Ascending aorta (tissue), 2 donors: ENCODE measurements around the gene AMPD3. TPM values are rescaled to one million over a fixed set of nuclear protein-coding genes. Genes with fewer than 3 reads are reported as not detected.

ENCODE experiments used
- DNase-seq, 2 donors: peaks; one replicate each; pipeline ENCODE4 v3.0.0-alpha.2; 2019; ENCODE audit warnings: low spot score in 2 of 2
- H3K27ac ChIP-seq, 2 donors: fragments of 200-600 bp; sonication (generic); one replicate each; pipeline ENCODE4 v1.5.1; 2016 to 2017; ENCODE audit warnings: mild to moderate bottlenecking in 1 of 2
- H3K27me3 ChIP-seq: fragments of 200-600 bp; sonication (generic); one replicate; pipeline ENCODE4 v1.5.1; 2017
- H3K36me3 ChIP-seq, 2 donors: fragments of 200-600 bp; sonication (generic); one replicate each; pipeline ENCODE4 v1.5.1; 2016
- H3K4me1 ChIP-seq, 2 donors: fragments of 200-600 bp; sonication (generic); one replicate each; pipeline ENCODE4 v1.5.1; 2016 to 2017; ENCODE audit warnings: mild to moderate bottlenecking in 1 of 2
- H3K4me3 ChIP-seq, 2 donors: fragments of 200-600 bp; sonication (generic); one replicate each; pipeline ENCODE4 v1.5.1; 2016 to 2017; ENCODE audit warnings: mild to moderate bottlenecking in 1 of 2
- H3K9me3 ChIP-seq, 2 donors: fragments of 200-600 bp; sonication (generic); one replicate each; pipeline ENCODE4 v1.5.1; 2016
- intact Hi-C: fragments of 100-400 bp; cut with DNase I; formaldehyde crosslinking; loops from one replicate; pipeline ENCODE4 v1.15.1; 2023
- total RNA-seq: library from RNA; depleted of rRNA; stranded (reverse); fragments of >200 nt; gene quantifications from one replicate; pipeline ENCODE4 v1.1.0, GENCODE V29; 2016
- TF ChIP-seq, protein P1 (sequence below), 3 experiments: fragments of 200-600 bp in 2 of 3; fragments of 450-650 bp in 1 of 3; sonication (generic) in 2 of 3; IDR thresholded peaks; one replicate each; pipeline ENCODE4 v1.5.1; 2016 to 2019; ENCODE audit warnings: antibody characterized with exemption in 3 of 3, mild to moderate bottlenecking in 1 of 3, moderate library complexity in 1 of 3

The AMPD3 gene
- total RNA-seq, 1 donor from 2014 or later = 2.3 TPM

DNA sequence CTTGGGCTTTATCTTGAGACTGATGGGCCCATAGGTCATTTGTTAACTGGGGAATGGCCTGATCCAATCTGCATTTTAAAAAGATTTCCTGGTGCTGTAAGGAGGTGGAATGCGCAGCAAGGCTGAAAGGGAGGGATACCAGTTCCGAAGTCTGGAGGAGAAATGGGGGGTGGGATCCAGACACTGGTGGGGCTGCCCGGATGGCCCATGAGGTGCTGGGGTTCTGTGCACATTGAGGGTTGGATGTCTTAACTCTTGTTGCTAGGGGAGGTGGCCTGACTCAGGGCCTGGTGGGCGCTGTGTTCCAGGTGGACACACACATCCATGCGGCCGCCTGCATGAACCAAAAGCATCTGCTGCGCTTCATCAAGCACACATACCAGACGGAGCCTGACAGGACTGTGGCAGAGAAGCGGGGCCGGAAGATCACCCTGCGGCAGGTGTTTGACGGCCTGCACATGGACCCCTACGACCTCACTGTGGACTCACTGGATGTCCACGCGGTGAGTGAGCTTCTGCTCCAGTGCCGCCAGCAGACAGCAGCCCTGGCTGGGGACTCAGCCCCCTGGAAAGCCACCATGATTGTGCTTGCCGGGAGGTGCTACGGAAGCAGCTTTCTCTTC, 38.1 kb downstream of the AMPD3 start:
- Histone ChIP-seq H3K27me3 (no peaks in the 10 kb centered on the region), H3K27ac (no peak overlapping the region), H3K4me1 (peaks cover 0 to 7% of the 10 kb centered on the region in 2 donors), H3K36me3 (peaks cover 3 to 6% of the 10 kb centered on the region in 2 donors), H3K4me3 (no peak overlapping the region), H3K9me3 (no peaks in the 10 kb centered on the region)
- intact Hi-C loops = no loop called here
- TF ChIP-seq, protein P1, sequence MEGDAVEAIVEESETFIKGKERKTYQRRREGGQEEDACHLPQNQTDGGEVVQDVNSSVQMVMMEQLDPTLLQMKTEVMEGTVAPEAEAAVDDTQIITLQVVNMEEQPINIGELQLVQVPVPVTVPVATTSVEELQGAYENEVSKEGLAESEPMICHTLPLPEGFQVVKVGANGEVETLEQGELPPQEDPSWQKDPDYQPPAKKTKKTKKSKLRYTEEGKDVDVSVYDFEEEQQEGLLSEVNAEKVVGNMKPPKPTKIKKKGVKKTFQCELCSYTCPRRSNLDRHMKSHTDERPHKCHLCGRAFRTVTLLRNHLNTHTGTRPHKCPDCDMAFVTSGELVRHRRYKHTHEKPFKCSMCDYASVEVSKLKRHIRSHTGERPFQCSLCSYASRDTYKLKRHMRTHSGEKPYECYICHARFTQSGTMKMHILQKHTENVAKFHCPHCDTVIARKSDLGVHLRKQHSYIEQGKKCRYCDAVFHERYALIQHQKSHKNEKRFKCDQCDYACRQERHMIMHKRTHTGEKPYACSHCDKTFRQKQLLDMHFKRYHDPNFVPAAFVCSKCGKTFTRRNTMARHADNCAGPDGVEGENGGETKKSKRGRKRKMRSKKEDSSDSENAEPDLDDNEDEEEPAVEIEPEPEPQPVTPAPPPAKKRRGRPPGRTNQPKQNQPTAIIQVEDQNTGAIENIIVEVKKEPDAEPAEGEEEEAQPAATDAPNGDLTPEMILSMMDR (IDR thresholded peaks at IDR 0.05) = no peak
- peak in 1 of 2 donors; percentile 60 for DNase-seq

DNA sequence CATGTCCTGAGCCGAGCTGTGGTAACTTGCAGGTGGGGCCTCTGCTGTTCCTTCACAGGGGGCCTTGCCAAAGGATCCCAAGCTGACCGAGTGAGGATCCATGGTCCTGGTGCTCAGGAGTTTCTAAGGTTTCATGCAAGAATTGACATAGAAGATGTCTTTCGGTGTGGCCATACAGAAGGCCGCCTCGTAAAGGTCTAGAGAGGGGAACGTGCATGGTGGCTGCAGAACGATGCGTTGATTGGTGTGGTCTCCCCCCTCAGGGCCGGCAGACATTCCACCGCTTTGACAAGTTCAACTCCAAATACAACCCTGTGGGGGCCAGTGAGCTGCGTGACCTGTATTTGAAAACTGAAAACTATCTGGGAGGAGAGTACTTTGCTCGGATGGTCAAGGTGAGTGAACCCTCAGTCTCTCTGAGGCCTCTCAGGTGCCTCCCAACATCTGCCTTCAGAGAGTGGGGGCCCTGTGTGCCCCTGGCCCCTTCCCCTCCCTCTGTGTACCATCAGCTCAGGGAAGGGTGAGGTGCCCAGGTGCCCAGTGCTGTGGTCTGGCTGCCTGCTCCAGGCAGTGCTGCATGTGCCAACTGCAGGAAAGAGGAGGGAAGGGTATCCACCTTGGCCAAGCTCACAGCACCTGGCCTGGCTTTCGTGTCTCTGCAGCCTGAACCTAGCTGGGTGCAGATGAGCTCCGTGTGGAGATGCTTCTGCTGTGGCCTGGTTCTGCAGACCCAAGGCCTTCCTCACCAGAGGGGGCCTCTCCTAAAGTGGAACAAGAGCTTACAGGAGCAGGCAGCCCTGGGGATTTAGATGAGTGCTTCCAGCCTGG, 39.8 kb downstream of the AMPD3 start:
- no peak for DNase-seq
- no peak overlapping the region for H3K27ac ChIP-seq
- H3K36me3 ChIP-seq = peaks cover 3 to 9% of the 10 kb centered on the region in 2 donors
- no peak overlapping the region for H3K4me3 ChIP-seq
- peaks cover 0 to 7% of the 10 kb centered on the region in 2 donors for H3K4me1 ChIP-seq
- TF ChIP-seq, protein P1 (IDR thresholded peaks at IDR 0.05) = no peak
- intact Hi-C loops = no loop called here
- H3K9me3 ChIP-seq = no peaks in the 10 kb centered on the region
- no peaks in the 10 kb centered on the region for H3K27me3 ChIP-seq

DNA sequence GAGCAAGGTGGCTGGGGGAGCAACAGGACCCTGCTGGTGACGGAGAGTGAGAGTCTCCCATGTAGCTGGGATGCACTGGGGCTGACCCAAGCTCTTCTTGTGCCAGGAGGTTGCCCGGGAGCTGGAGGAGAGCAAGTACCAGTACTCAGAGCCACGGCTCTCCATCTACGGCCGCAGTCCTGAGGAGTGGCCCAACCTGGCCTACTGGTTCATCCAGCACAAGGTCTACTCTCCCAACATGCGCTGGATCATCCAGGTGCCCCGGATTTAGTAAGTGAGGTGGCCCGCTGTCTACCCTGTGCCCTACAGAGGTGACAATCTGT, 40.4 kb downstream of the AMPD3 start:
- H3K4me1 ChIP-seq = peaks cover 0 to 7% of the 10 kb centered on the region in 2 donors
- no peak overlapping the region for H3K4me3 ChIP-seq
- TF ChIP-seq, protein P1 (IDR thresholded peaks at IDR 0.05) = no peak
- no peaks in the 10 kb centered on the region for H3K9me3 ChIP-seq
- no peaks in the 10 kb centered on the region for H3K27me3 ChIP-seq
- H3K36me3 ChIP-seq = peaks cover 3 to 9% of the 10 kb centered on the region in 2 donors
- intact Hi-C loops = no loop called here
- peak in 1 of 2 donors; percentile 54 for DNase-seq
- no peak overlapping the region for H3K27ac ChIP-seq

DNA sequence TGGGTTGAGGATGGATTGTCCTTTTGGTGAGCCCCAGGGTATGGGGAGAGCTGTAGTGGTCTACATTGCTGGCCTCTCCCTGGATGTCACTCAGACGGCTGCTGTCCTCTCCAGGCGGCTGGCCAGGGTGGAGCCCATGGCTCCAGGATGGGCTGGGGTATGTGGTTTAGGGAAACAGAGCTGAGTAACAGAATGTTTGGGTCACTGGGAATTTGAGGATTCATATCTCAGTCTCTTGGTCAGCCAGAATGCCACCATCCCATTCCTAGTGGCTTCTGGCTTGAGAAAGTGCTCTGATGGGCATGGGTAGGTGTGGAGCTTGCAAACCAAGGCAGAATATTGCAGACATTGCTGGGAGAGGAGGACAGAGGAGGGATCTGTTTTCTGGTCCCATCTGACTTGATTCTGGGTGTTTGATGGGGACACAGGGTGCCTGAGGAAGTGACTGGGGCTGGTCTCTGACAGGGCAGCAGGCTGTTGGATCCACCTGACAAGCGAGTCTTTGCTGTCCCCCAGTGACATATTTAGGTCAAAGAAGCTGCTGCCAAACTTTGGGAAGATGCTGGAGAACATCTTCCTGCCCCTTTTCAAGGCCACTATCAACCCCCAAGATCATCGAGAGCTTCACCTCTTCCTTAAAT, 41.4 kb downstream of the AMPD3 start:
- intact Hi-C loops = no loop called here
- H3K27me3 ChIP-seq = no peaks in the 10 kb centered on the region
- H3K27ac ChIP-seq = no peak overlapping the region
- H3K4me3 ChIP-seq = no peak overlapping the region
- no peak for DNase-seq
- peaks cover 3 to 9% of the 10 kb centered on the region in 2 donors for H3K36me3 ChIP-seq
- TF ChIP-seq, protein P1 (IDR thresholded peaks at IDR 0.05) = no peak
- H3K4me1 ChIP-seq = no peaks in the 10 kb centered on the region
- H3K9me3 ChIP-seq = no peaks in the 10 kb centered on the region

DNA sequence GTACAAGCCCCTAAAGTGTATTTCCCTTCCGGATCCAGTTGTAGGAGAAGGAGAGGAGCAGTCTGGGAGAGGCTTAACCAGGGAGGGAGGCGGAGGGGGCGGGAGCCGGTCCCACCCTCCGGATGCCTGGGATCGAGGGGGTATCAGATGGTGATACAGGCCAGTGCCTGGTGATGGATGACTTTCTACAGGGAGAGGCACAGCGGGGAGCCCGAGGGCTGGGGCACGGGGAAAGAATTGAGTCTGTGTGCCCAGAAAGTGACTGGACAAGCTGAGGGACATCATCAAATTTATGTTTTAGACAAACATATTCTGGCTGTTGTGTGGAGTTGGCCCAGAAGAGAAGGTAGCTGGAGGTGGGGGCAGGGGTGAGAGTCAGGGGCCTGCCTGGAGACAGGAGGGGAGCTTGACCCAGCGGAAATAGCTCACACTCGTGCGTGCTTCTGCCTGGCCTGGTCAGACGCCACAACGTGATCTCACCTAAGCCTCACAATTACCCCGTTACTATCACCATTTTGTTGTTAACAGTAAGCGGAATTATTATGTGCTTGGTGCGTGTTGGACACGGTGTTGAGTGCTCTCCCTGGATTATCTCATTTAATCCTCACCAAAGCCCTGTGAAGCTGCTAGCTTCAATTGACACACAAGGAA, 42.4 kb downstream of the AMPD3 start:
- H3K27ac ChIP-seq = no peak overlapping the region
- peaks cover 3 to 9% of the 10 kb centered on the region in 2 donors for H3K36me3 ChIP-seq
- H3K9me3 ChIP-seq = no peaks in the 10 kb centered on the region
- DNase-seq = peak in 1 of 2 donors; percentile 53
- TF ChIP-seq, protein P1 (IDR thresholded peaks at IDR 0.05) = no peak
- H3K27me3 ChIP-seq = no peaks in the 10 kb centered on the region
- H3K4me3 ChIP-seq = no peak overlapping the region
- intact Hi-C loops = no loop called here
- no peaks in the 10 kb centered on the region for H3K4me1 ChIP-seq
